ENCODE measurements around the gene SPOCK1.

DNA sequence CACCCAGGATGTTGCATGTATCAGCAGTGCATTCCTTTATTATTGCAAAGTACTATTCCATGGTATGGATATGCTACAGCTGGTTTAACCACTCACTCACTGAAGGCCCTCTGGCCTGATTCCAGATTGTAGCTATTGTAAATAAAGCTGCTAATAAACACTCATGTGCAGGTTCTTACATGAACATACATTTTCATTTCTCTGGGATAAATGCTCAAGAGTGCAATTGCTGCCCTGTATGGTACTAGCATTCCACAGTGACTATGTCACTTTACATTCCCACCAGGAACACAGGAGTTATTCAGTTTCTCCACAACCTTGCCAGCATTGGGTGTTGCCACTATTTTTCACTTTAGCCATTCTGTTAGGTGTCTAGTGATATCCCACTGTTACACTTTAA, 267.6 kb downstream of the SPOCK1 start:
- TF ChIP-seq, protein P1, sequence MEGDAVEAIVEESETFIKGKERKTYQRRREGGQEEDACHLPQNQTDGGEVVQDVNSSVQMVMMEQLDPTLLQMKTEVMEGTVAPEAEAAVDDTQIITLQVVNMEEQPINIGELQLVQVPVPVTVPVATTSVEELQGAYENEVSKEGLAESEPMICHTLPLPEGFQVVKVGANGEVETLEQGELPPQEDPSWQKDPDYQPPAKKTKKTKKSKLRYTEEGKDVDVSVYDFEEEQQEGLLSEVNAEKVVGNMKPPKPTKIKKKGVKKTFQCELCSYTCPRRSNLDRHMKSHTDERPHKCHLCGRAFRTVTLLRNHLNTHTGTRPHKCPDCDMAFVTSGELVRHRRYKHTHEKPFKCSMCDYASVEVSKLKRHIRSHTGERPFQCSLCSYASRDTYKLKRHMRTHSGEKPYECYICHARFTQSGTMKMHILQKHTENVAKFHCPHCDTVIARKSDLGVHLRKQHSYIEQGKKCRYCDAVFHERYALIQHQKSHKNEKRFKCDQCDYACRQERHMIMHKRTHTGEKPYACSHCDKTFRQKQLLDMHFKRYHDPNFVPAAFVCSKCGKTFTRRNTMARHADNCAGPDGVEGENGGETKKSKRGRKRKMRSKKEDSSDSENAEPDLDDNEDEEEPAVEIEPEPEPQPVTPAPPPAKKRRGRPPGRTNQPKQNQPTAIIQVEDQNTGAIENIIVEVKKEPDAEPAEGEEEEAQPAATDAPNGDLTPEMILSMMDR (conservative IDR thresholded peaks at IDR 0.05; ENCODE audit: low read depth, low read length), result no peak
- TF ChIP-seq POLR2A (IDR thresholded peaks at IDR 0.05; ENCODE audit: low read depth, low read length), result no peak
- no peak for TF ChIP-seq RFX5 (IDR thresholded peaks at IDR 0.05; ENCODE audit: low read depth, low read length)
- no peak for TF ChIP-seq RAD21 (IDR thresholded peaks at IDR 0.05; ENCODE audit: low read length)
- TF ChIP-seq, protein P2, sequence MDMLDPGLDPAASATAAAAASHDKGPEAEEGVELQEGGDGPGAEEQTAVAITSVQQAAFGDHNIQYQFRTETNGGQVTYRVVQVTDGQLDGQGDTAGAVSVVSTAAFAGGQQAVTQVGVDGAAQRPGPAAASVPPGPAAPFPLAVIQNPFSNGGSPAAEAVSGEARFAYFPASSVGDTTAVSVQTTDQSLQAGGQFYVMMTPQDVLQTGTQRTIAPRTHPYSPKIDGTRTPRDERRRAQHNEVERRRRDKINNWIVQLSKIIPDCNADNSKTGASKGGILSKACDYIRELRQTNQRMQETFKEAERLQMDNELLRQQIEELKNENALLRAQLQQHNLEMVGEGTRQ (IDR thresholded peaks at IDR 0.05; ENCODE audit: low read depth, low read length), result no peak
- no peak for TF ChIP-seq MAFK (IDR thresholded peaks at IDR 0.05; ENCODE audit: low read depth, low read length)
- no peak for TF ChIP-seq NFE2L2 (IDR thresholded peaks at IDR 0.05; ENCODE audit: low read depth, low read length)
- no peak for TF ChIP-seq SMC3 (IDR thresholded peaks at IDR 0.05; ENCODE audit: low read depth, low read length)
- no peak for TF ChIP-seq BHLHE40 (IDR thresholded peaks at IDR 0.05; ENCODE audit: low read depth, low read length)
- TF ChIP-seq CHD1 (IDR thresholded peaks at IDR 0.05; ENCODE audit: low read depth, low read length), result no peak
- no peak for TF ChIP-seq FOS (IDR thresholded peaks at IDR 0.05; ENCODE audit: low read depth, low read length)
- no peak for TF ChIP-seq CEBPB (IDR thresholded peaks at IDR 0.05; ENCODE audit: low read depth, low read length)
- no peak for TF ChIP-seq MXI1 (IDR thresholded peaks at IDR 0.05; ENCODE audit: borderline replicate concordance, low read depth, low read length)

Measured in IMR-90 (cell line).